GM12878 (cell line): ENCODE data around the gene COX19. TPM values are rescaled to one million over a fixed set of nuclear protein-coding genes. Genes with fewer than 3 reads are reported as not detected.

Source experiments
- CEBPZ ChIP-seq: fragments of 150-350 bp; IDR thresholded peaks from 2 replicates; pipeline ENCODE4 v1.6.1; 2016; ENCODE audit warnings: low read depth, low read length
- CHD4 ChIP-seq: fragments of 200-600 bp; sonication (generic); IDR thresholded peaks from 2 replicates; pipeline ENCODE4 v1.6.1; 2016; ENCODE audit warnings: mild to moderate bottlenecking
- GATAD2B ChIP-seq: fragments of 450-650 bp; conservative IDR thresholded peaks from 2 replicates; pipeline ENCODE4 v1.6.1; 2017; ENCODE audit warnings: low read depth, mild to moderate bottlenecking, moderate library complexity
- MEF2A ChIP-seq: IDR thresholded peaks from 2 replicates; pipeline ENCODE4 v1.6.1; 2011; ENCODE audit warnings: low read depth, mild to moderate bottlenecking, low read length, moderate library complexity; ENCODE audit not compliant: insufficient read depth
- PKNOX1 ChIP-seq: fragments of 450-650 bp; IDR thresholded peaks from 2 replicates; pipeline ENCODE4 v1.6.1; 2016; ENCODE audit warnings: mild to moderate bottlenecking
- SREBF2 ChIP-seq: IDR thresholded peaks from 2 replicates; pipeline ENCODE4 v1.6.1; 2012; ENCODE audit warnings: mild to moderate bottlenecking, low read length
- SRF ChIP-seq, 2 experiments: IDR thresholded peaks; 2 replicates each; pipeline ENCODE4 v1.6.1; 2011; ENCODE audit warnings: low read depth in 2 of 2, low read length in 2 of 2, mild to moderate bottlenecking in 1 of 2, moderate library complexity in 1 of 2
- ZBTB11 ChIP-seq: fragments of 450-650 bp; formaldehyde crosslinking; IDR thresholded peaks from 2 replicates; pipeline ENCODE4 v1.5.0; 2022; ENCODE audit warnings: mild to moderate bottlenecking, missing genetic modification characterization
- ZBTB40 ChIP-seq: fragments of 450-650 bp; IDR thresholded peaks from 2 replicates; pipeline ENCODE4 v1.6.1; 2016; ENCODE audit warnings: mild to moderate bottlenecking, moderate library complexity, borderline replicate concordance
- ZNF592 ChIP-seq: fragments of 450-650 bp; IDR thresholded peaks from 2 replicates; pipeline ENCODE4 v1.6.1; 2017; ENCODE audit warnings: mild to moderate bottlenecking, moderate library complexity
- polyA plus RNA-seq, 11 experiments: library from polyadenylated mRNA; depleted of rRNA in 4 of 11; unstranded in 6 of 11; stranded (reverse) in 5 of 11; fragments of >200 nt; fragmentation: Nextera tagmentation in 4 of 11; fragmentation: Illumina TruSeq in 1 of 11; extraction: Ambion mirVana in 4 of 11; extraction: Trizol in 1 of 11; gene quantifications; 1 replicate in 1 of 11; 2 replicates in 10 of 11; pipeline versions ENCODE4 v1.2.1 to v1.2.3, GENCODE V29; 2011 to 2016; ENCODE audit warnings: inconsistent platforms in 2 of 11, missing spikeins in 2 of 11, low read depth in 1 of 11
- total RNA-seq, 4 experiments: library from RNA; depleted of rRNA in 3 of 4; stranded (reverse); fragments of >200 nt in 3 of 4; fragmentation: Illumina TruSeq in 1 of 4; extraction: Trizol in 1 of 4; gene quantifications; 2 replicates each; pipeline versions ENCODE4 v1.2.1 to v1.2.3, GENCODE V29; 2013 to 2021

The COX19 gene
- total and polyA plus RNA-seq, 10 of the 15 experiments (the other 5 are each of a cell fraction or from before 2014, with no cell fraction given), result 3.7 to 17.9 (median 10.8) TPM

- no peak for TF ChIP-seq ZBTB11 (CRISPR knock-in tag)
- no peak for TF ChIP-seq ZNF592
- TF ChIP-seq SREBF2, result no peak
- TF ChIP-seq CEBPZ, result no peak
- no peak for TF ChIP-seq SRF (IDR thresholded peaks at IDR 0.05; ENCODE audit: low read depth in 2 of 2, low read length in 2 of 2)
- TF ChIP-seq ZBTB40, result no peak
- TF ChIP-seq GATAD2B, result peak; percentile 99
- peak; percentile 67 for TF ChIP-seq PKNOX1
- no peak for TF ChIP-seq CHD4
- TF ChIP-seq MEF2A, result peak; percentile 53; the same call in 1 of the 2 replicates
These were observed 38.8 kb downstream of the COX19 start (continued) for GRCh38 chr7:936386-937054.
